ENCODE measurements around the gene RAPGEF1.
A peak's percentile ranks its signal among the peaks of the same experiment; 100 is the strongest.
"Not testable (repeated sequence)": the region's sequence is repeated elsewhere in the genome, so short reads cannot be mapped to it uniquely, and the experiment has no call there.

Gene RAPGEF1

GRCh38 chr9:131554087-131554842, 185.6 kb downstream of the RAPGEF1 start:
- no peak for DNase-seq (ENCODE audit: low spot score)

DNA sequence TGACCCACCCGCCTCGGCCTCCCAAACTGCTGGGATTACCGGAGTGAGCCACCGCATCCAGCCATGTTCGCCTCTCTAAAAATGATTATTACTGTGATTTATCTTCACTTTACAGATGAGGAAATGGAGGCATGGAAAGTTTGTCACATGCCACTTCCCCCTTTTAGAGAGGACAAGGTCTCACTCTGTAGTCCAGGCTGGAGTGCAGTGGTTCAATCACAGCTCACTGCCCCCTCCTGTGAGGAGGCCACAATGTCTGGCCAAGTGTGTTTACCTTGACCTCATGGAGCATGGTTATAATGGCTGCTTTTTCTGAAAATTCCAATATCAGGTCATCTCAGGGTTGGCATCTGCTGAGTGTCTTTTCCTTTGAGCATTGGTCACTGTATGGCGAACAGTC, 187.8 kb downstream of the RAPGEF1 start:
- no peak for DNase-seq (ENCODE audit: low spot score)

GRCh38 chr9:131550465-131550864, 189.4 kb downstream of the RAPGEF1 start:
- not testable (repeated sequence) for DNase-seq (ENCODE audit: low spot score)

GRCh38 chr9:131549186-131549585, 190.7 kb downstream of the RAPGEF1 start:
- not testable (repeated sequence) for DNase-seq (ENCODE audit: low spot score)

- peak; percentile 93 for DNase-seq (ENCODE audit: low spot score)
Observed at GRCh38 chr9:131546336-131547084, 193.4 kb downstream of the RAPGEF1 start.

DNA sequence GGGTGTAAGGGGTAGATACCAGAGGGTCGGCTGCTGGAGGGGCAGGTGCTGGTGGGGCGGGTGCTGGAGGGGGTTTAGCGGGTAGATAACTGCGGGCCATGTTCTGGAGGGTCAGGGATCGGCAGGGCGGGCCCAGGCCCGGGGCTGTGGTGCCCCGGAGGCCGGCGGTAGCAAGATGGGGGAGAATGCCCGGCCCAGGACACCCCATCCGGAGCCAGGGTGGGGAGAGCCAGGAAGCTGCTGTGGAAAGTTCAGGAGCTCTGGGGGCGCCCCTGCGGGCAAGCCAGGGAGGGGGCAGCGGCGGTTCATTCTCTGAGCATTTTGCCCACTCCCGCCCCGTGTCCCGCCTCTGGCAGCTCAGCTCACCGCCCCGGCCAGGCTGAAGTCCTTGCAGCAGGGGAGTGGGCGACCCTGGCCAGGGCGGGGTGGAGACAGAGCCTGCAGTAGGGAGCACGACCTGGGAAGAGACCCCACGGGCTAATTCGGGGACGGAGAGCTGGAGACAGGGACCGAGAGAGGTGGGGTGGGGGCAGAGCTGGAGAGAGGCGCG, 194.0 kb downstream of the RAPGEF1 start:
- DNase-seq (ENCODE audit: low spot score) = peak; percentile 63

DNA sequence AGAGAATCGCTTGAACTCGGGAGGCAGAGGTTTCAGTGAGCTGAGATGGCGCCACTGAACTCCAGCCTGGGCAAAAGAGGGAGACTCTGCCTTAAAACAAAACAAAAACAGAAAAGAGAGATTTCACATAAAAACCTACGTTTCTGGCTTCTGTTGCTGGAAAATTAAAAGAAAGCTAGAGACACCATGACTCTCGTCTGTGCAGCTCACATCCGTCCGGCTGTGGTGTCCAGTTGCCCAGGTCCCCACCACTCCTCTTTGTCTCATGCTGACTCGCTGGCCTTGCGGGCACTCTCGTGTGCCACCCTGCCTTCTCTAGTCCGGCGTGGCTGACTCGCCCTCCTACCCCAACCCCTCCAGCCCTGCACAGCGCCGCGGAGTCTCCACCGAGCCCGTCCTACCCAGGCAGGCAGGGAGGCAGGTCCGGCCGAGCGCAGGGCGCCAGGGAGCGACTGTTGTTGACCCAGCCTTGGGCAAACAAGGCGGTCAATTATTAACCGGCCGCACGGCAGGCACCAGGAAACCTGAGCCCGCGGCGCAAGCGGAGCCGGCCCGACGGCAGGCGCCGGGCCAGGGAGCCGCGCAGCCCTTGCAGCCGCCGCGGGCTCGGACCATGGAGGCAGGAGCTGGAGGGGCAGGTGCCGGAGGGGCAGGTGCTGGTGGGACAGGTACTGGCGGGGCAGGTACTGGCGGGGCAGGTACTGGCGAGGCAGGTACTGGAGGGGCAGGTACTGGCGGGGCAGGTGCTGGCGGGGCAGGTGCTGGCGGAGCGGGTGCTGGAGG, 194.7 kb downstream of the RAPGEF1 start, which contains the start of gene PRRT1B:
Gene PRRT1B (plus strand): TSS at position 521 of the 783 bp plus-strand sequence. CDS start 93 bp downstream, at position 614.
- DNase-seq (ENCODE audit: low spot score) = peak; percentile 97

GRCh38 chr9:131543141-131543540, 196.7 kb downstream of the RAPGEF1 start:
- no peak for DNase-seq (ENCODE audit: low spot score)

DNA sequence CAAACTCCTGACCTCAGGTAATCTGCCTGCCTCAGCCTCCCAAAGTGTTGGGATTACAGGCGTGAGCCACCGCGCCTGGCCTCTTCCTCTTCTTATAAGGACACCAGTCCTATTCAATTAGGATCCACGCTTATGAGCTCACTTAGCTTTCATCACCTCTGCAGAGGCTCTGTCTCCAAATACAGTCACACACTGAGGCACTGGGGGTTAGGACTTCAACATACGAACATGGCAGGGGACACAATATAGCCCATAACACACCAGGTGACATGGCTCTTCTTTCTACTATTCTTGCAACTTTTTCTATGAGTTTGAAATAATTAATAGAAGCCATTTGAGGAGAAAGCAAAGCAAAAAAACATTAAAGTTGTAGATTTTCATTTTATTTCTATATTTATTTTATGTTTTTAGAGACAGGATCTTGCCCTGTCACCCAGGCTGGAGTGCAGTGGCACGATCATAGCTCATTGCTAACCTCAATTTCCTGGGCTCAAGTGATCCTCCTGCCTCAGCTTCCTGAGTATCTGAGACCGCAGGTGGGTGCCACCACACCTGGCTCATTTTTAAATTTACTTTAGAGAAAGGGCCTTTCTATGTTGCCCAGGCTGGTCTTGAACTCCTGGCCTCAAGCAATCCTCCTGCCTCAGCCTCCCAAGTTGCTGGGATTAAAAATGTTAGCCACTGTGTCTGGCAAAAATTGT, 200.5 kb downstream of the RAPGEF1 start:
- no peak for DNase-seq (ENCODE audit: low spot score)

DNA sequence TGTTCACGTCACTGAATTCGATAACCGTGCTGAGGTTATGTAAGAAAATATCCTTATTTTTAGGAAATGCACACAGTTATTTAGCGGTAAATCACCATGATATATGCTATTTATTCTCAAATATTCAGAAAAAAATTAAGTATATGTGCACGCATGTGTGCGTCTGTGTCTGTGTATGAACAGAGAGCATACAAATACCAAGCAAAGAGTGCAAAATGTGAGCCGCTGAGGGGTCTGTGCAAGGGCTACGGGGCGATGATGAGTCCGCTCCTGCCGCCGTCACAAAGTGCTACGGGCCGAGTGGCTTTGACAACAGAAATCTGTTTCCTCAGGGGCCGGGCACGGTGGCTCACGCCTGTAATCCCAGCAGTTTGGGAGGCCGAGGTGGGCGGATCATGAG, 201.9 kb downstream of the RAPGEF1 start:
- no peak for DNase-seq (ENCODE audit: low spot score)

DNA sequence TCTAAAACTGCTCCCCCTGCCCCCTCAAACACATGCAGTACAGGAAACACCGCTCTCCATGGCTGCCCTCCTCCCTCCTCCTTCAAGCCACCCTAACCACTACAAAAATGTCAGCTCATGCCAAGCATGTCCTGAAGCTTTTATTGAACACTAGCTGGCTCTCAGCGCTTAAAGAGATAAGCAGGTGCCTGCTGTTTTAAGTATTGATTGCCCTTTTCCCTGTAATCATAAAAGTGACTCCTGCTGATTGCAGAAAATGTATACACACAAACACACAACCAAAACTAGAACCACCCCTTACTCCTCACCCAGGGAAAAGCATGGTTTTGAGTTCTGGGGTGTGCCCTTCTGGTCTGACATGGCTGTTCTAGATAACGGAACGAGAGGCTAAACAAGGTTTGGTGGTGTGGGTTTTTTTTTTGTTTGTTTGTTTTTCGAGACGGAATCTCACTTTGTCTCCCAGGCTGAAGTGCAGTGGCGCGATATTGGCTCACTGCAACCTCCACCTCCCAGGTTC, 205.1 kb downstream of the RAPGEF1 start:
- no peak for DNase-seq (ENCODE audit: low spot score)

- peak; percentile 98 for DNase-seq (ENCODE audit: low spot score)
Observed at GRCh38 chr9:131530920-131531832, 208.7 kb downstream of the RAPGEF1 start, which contains the start of gene UCK1. UCK1 (minus strand) TSS chr9:131531263; CDS start chr9:131531174, 89 bp downstream.

- DNase-seq (ENCODE audit: low spot score) = peak; percentile 97
Observed at GRCh38 chr9:131530546-131530919, 209.3 kb downstream of the RAPGEF1 start.

- DNase-seq (ENCODE audit: low spot score) = peak; percentile 22
Observed at GRCh38 chr9:131529597-131530545, 210.0 kb downstream of the RAPGEF1 start.

- DNase-seq (ENCODE audit: low spot score) = no peak
Observed at GRCh38 chr9:131528886-131529505, 210.9 kb downstream of the RAPGEF1 start.

DNA sequence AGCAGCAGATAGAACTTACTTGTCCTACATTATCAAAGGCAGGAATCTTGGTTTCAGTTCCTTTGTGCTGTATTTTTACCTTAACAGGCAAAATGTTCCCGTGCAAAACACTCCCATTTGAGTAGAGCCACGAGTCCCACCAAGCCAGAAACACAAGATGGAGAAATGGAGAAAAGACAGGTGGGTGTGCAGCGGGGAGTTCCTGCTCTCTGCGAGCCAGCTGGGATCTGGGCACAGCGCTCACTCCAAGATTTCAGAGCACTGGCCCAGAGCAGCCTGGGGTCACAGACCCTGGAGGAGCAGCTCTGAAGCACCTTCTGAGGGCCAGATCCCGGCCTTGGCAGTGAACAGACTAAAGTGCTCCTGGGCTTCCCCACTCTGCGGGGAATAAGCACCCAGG, 211.7 kb downstream of the RAPGEF1 start:
- DNase-seq (ENCODE audit: low spot score) = no peak
